H1 (cell line): Measurements from ENCODE around the gene ST14. TPM values are rescaled to one million over a fixed set of nuclear protein-coding genes. Genes with fewer than 3 reads are reported as not detected.

Experiments used
- CTCF ChIA-PET: fragments of 300-600 bp; sonication (Branson Sonifier 250); formaldehyde crosslinking; loops from one replicate; lab custom pipeline; 2021; ENCODE audit not compliant: partially characterized antibody; lab: Charles Lee
- POLR2A ChIA-PET: fragments of 300-600 bp; sonication (Branson Sonifier 250); formaldehyde crosslinking; loops from one replicate; lab custom pipeline; 2021; ENCODE audit warnings: inconsistent platforms; ENCODE audit not compliant: partially characterized antibody; lab: Charles Lee
- DNase-seq, 2 experiments: peaks; one replicate each; pipeline versions ENCODE4 v3.0.0 to v3.0.0-alpha.2; 2010 to 2022; ENCODE audit warnings: low spot score in 2 of 2, low read depth in 1 of 2, mixed read lengths in 1 of 2
- FAIRE-seq: peaks from 2 replicates; lab custom pipeline; 2011; peaks lifted over from hg19 to GRCh38; lab: Jason Lieb, UNC
- H2AFZ ChIP-seq: 2 replicates; pipeline ENCODE4 v1.8.1; 2012; ENCODE audit warnings: low read length, inconsistent platforms
- H2AK5ac ChIP-seq: 2 replicates; pipeline ENCODE4 v1.6.1; 2013; ENCODE audit warnings: low read depth, low read length
- H2BK120ac ChIP-seq: replicated peaks from 2 replicates; pipeline ENCODE3; 2013; ENCODE audit warnings: low read depth, low read length, inconsistent platforms
- H2BK12ac ChIP-seq: 2 replicates; pipeline ENCODE4 v1.6.1; 2013; ENCODE audit warnings: low read depth, low read length
- H2BK15ac ChIP-seq: 2 replicates; pipeline ENCODE4 v1.6.1; 2013; ENCODE audit warnings: low read length
- H2BK20ac ChIP-seq: 2 replicates; pipeline ENCODE4 v1.6.1; 2013; ENCODE audit warnings: low read length
- H2BK5ac ChIP-seq: 2 replicates; pipeline ENCODE4 v1.6.1; 2013; ENCODE audit warnings: low read depth, low read length
- H3K14ac ChIP-seq: 2 replicates; pipeline ENCODE4 v1.6.1; 2013; ENCODE audit warnings: inconsistent platforms; ENCODE audit not compliant: insufficient read length
- H3K18ac ChIP-seq: 2 replicates; pipeline ENCODE4 v1.6.1; 2013; ENCODE audit warnings: low read length; ENCODE audit errors: extremely low read depth
- H3K23ac ChIP-seq: 2 replicates; pipeline ENCODE4 v1.6.1; 2013; ENCODE audit warnings: inconsistent platforms; ENCODE audit not compliant: insufficient read length
- H3K23me2 ChIP-seq: 2 replicates; pipeline ENCODE4 v1.6.1; 2013; ENCODE audit warnings: low read depth, low read length
- H3K27ac ChIP-seq: 2 replicates; pipeline ENCODE4 v1.6.1; 2011; ENCODE audit warnings: low read depth, low read length, inconsistent platforms
- H3K27me3 ChIP-seq, 4 experiments: replicated peaks in 1 of 4; 1 replicate in 1 of 4; 2 replicates in 3 of 4; pipeline versions ENCODE4 v1.6.1 to v1.8.1; 2011 to 2013; ENCODE audit warnings: low read length in 3 of 4, mild to moderate bottlenecking in 3 of 4, inconsistent platforms in 2 of 4, mixed read lengths in 2 of 4, moderate library complexity in 1 of 4; ENCODE audit not compliant: control insufficient read depth in 3 of 4, insufficient read depth in 3 of 4; ENCODE audit errors: extremely low read depth in 1 of 4
- H3K36me3 ChIP-seq, 4 experiments: 2 replicates each; pipeline versions ENCODE4 v1.6.1 to v1.8.1; 2011 to 2013; ENCODE audit warnings: mild to moderate bottlenecking in 4 of 4, low read length in 3 of 4, moderate library complexity in 2 of 4, control low read depth in 1 of 4, inconsistent platforms in 1 of 4; ENCODE audit not compliant: insufficient read depth in 4 of 4, control insufficient read depth in 2 of 4
- H3K4ac ChIP-seq: replicated peaks from 2 replicates; pipeline ENCODE3; 2013; ENCODE audit warnings: low read length, low read depth, mixed read lengths, inconsistent platforms; ENCODE audit not compliant: insufficient read length
- H3K4me1 ChIP-seq, 4 experiments: replicated peaks in 1 of 4; 1 replicate in 1 of 4; 2 replicates in 3 of 4; pipeline versions ENCODE4 v1.6.1 to v1.8.1; 2011 to 2013; ENCODE audit warnings: low read length in 3 of 4, inconsistent platforms in 2 of 4, mixed read lengths in 1 of 4; ENCODE audit not compliant: insufficient read depth in 4 of 4, control insufficient read depth in 3 of 4
- H3K4me2 ChIP-seq, 2 experiments: 2 replicates each; pipeline versions ENCODE4 v1.6.1 to v1.8.1; 2011 to 2013; ENCODE audit warnings: low read depth in 2 of 2, low read length in 2 of 2, control low read depth in 1 of 2, inconsistent platforms in 1 of 2, mild to moderate bottlenecking in 1 of 2; ENCODE audit not compliant: insufficient read depth in 1 of 2
- H3K4me3 ChIP-seq, 4 experiments: fragments of 200-600, 300-600 bp in 1 of 4; sonication (generic), shearing (Covaris generic), sonication (Bioruptor Twin) in 1 of 4; 2 replicates each; pipeline versions ENCODE4 v1.5.1 to v1.8.1; 2011 to 2016; ENCODE audit warnings: low read length in 4 of 4, low read depth in 3 of 4, control low read depth in 2 of 4, inconsistent platforms in 2 of 4, mild to moderate bottlenecking in 2 of 4, mixed read lengths in 1 of 4, moderate library complexity in 1 of 4; ENCODE audit not compliant: insufficient read depth in 2 of 4; ENCODE audit errors: extremely low read depth in 1 of 4
- H3K56ac ChIP-seq: replicated peaks from 2 replicates; pipeline ENCODE3; 2013; ENCODE audit warnings: low read depth, mild to moderate bottlenecking, mixed read lengths, low read length, inconsistent platforms; ENCODE audit not compliant: insufficient read length
- H3K79me1 ChIP-seq: 2 replicates; pipeline ENCODE4 v1.6.1; 2013; ENCODE audit warnings: low read depth, low read length, control low read depth
- H3K79me2 ChIP-seq, 2 experiments: 2 replicates each; pipeline versions ENCODE4 v1.6.1 to v1.8.1; 2012 to 2013; ENCODE audit warnings: low read length in 2 of 2, mild to moderate bottlenecking in 2 of 2, inconsistent platforms in 1 of 2; ENCODE audit not compliant: insufficient read depth in 2 of 2, control insufficient read depth in 1 of 2
- H3K9ac ChIP-seq, 4 experiments: replicated peaks in 1 of 4; 1 replicate in 1 of 4; 2 replicates in 3 of 4; pipeline versions ENCODE4 v1.6.1 to v1.8.1; 2011 to 2013; ENCODE audit warnings: low read depth in 3 of 4, low read length in 3 of 4, control low read depth in 2 of 4, mild to moderate bottlenecking in 2 of 4, moderate library complexity in 2 of 4, inconsistent platforms in 1 of 4; ENCODE audit errors: extremely low read depth in 1 of 4
- H3K9me3 ChIP-seq, 2 experiments: 2 replicates each; pipeline versions ENCODE4 v1.6.1 to v1.8.1; 2012 to 2013; ENCODE audit warnings: mild to moderate bottlenecking in 2 of 2, moderate library complexity in 2 of 2, control low read depth in 1 of 2, inconsistent platforms in 1 of 2, low read depth in 1 of 2, low read length in 1 of 2, mixed read lengths in 1 of 2; ENCODE audit not compliant: insufficient read depth in 2 of 2
- H4K20me1 ChIP-seq, 2 experiments: replicated peaks in 1 of 2; 2 replicates each; pipeline versions ENCODE3 to v1.8.1; 2011 to 2013; ENCODE audit warnings: inconsistent platforms in 2 of 2, low read length in 2 of 2, mild to moderate bottlenecking in 1 of 2; ENCODE audit not compliant: insufficient read depth in 2 of 2, control insufficient read depth in 1 of 2
- H4K5ac ChIP-seq: 2 replicates; pipeline ENCODE4 v1.6.1; 2013; ENCODE audit warnings: low read length, low read depth, mixed read lengths, inconsistent platforms; ENCODE audit not compliant: insufficient read length
- H4K8ac ChIP-seq: 2 replicates; pipeline ENCODE4 v1.8.0; 2013; ENCODE audit warnings: mild to moderate bottlenecking, moderate library complexity, low read length, inconsistent platforms; ENCODE audit not compliant: insufficient read depth; ENCODE audit errors: extremely low read depth
- H4K91ac ChIP-seq: replicated peaks from 2 replicates; pipeline ENCODE3; 2013; ENCODE audit warnings: low read length, mixed read lengths, inconsistent platforms; ENCODE audit not compliant: insufficient read length
- CREB1 ChIP-seq: IDR thresholded peaks from 2 replicates; pipeline ENCODE4 v1.6.1; 2012; ENCODE audit warnings: inconsistent platforms
- EGR1 ChIP-seq: IDR thresholded peaks from 2 replicates; pipeline ENCODE4 v1.6.1; 2011; ENCODE audit warnings: low read depth, low read length, borderline replicate concordance
- HDAC2 ChIP-seq, 2 experiments: fragments of 300-600 bp in 1 of 2; sonication (generic) in 1 of 2; IDR thresholded peaks; 2 replicates each; pipeline ENCODE4 v1.6.1; 2011 to 2012; ENCODE audit warnings: low read depth in 2 of 2, low read length in 2 of 2, mild to moderate bottlenecking in 2 of 2, moderate library complexity in 2 of 2, borderline replicate concordance in 1 of 2, inconsistent platforms in 1 of 2
- RFX5 ChIP-seq: IDR thresholded peaks from 2 replicates; pipeline ENCODE4 v1.6.1; 2011; ENCODE audit warnings: low read depth, low read length, improper control_type of control experiment, borderline replicate concordance
- SIX5 ChIP-seq: IDR thresholded peaks from 2 replicates; pipeline ENCODE4 v1.6.1; 2011; ENCODE audit warnings: mild to moderate bottlenecking, low read depth, low read length
- SRF ChIP-seq: IDR thresholded peaks from 2 replicates; pipeline ENCODE4 v1.6.1; 2011; ENCODE audit warnings: mild to moderate bottlenecking, low read depth, low read length, moderate library complexity
- SUZ12 ChIP-seq: fragments of 200-600 bp; sonication (generic); IDR thresholded peaks from 2 replicates; pipeline ENCODE4 v1.6.1; 2012; ENCODE audit warnings: mild to moderate bottlenecking, inconsistent platforms, low read length, moderate library complexity, mixed read lengths
- TCF12 ChIP-seq: IDR thresholded peaks from 2 replicates; pipeline ENCODE4 v1.6.1; 2011; ENCODE audit warnings: low read depth, mild to moderate bottlenecking, low read length
- WGBS, 2 experiments: shearing (Covaris generic) in 1 of 2; methylation state at CpG; one replicate each; pipeline versions ENCODE4 v1.1.6 to v1.1.7; 2013 to 2015; ENCODE audit warnings: low lambda C conversion rate in 2 of 2, mixed read lengths in 2 of 2, inconsistent platforms in 1 of 2, low coverage in 1 of 2, missing lambda C conversion rate in 1 of 2; ENCODE audit not compliant: insufficient replicate concordance in 2 of 2, insufficient coverage in 1 of 2, insufficient read length in 1 of 2; ENCODE audit errors: extremely low coverage in 1 of 2, missing lambda C conversion rate in 1 of 2; 5-methylcytosine and 5-hydroxymethylcytosine counted together
- polyA plus RNA-seq, 7 experiments: library from polyadenylated mRNA; depleted of rRNA in 3 of 7; stranded (reverse) in 5 of 7; unstranded in 2 of 7; fragments of >200 nt in 5 of 7; fragments of 200-250 nt in 2 of 7; gene quantifications; 1 replicate in 5 of 7; 2 replicates in 1 of 7; 4 replicates in 1 of 7; pipeline versions ENCODE4 v1.2.1 to v1.2.3, GENCODE V29; 2011 to 2013; ENCODE audit warnings: missing spikeins in 2 of 7, mixed read lengths in 2 of 7
- total RNA-seq: library from RNA; stranded (reverse); fragmentation: NEBNext Ultra II Directional; extraction: Animal tissue kit (Norgen Biotek cat#: 25700); gene quantifications from 2 replicates; pipeline ENCODE4 v1.2.1, GENCODE V29; 2021

The ST14 gene
- total and polyA plus RNA-seq, 2 of the 8 experiments (the other 6 are each of a cell fraction or from before 2014, with no cell fraction given), result 22.4 to 24.9 TPM

GRCh38 chr11:130118165-130118564 lies 41.4 kb upstream of the ST14 start:
- no peak overlapping the region for H2AFZ ChIP-seq
- no peak overlapping the region for H2BK15ac ChIP-seq
- H3K56ac ChIP-seq, result no peak overlapping the region
- H3K14ac ChIP-seq, result no peak overlapping the region
- H3K9me3 ChIP-seq, result no peaks in the 10 kb centered on the region
- no peak overlapping the region for H4K5ac ChIP-seq
- no peak overlapping the region for H3K4me2 ChIP-seq
- no peak overlapping the region for H3K18ac ChIP-seq
- H3K36me3 ChIP-seq, result peaks cover 7 to 29% (median 19%) of the 10 kb centered on the region in 4 experiments
- H3K9ac ChIP-seq, result no peak overlapping the region
- no peak overlapping the region for H4K91ac ChIP-seq
- TF ChIP-seq SUZ12 (no peak), TCF12 (no peak), HDAC2 (IDR thresholded peaks at IDR 0.05; ENCODE audit: borderline replicate concordance in 1 of 2, low read depth in 2 of 2, low read length in 2 of 2) (no peak), EGR1 (no peak), CREB1 (no peak), RFX5 (no peak), SRF (no peak), SIX5 (no peak)
- H2BK120ac ChIP-seq, result no peak overlapping the region
- no peak overlapping the region for H2BK5ac ChIP-seq
- ChIA-PET CTCF (interaction anchor here (0.6 to 10.2 kb wide), 6 partner anchors 9 to 195 kb away, joined by 3 to 92 read pairs (median 4); no protein-coding TSS in a partner anchor), POLR2A (no interaction called here)
- DNase-seq (no peak), FAIRE-seq (no peak)
- peaks cover 0 to 7% (median 3%) of the 10 kb centered on the region in 4 experiments; a peak in 2 of 7 replicates for H3K4me1 ChIP-seq
- peaks cover 5% of the 10 kb centered on the region; the same call in 1 of the 2 replicates for H3K79me1 ChIP-seq
- H2AK5ac ChIP-seq, result no peak overlapping the region
- WGBS, 2 experiments, result 86% methylated on average over 2 of the region's 2 CpGs; no CpG with 5 or more reads in 1 of the 2 experiments
- no peak overlapping the region for H4K8ac ChIP-seq
- H4K20me1 ChIP-seq, result peaks cover 3 to 4% of the 10 kb centered on the region in 2 experiments
- H3K23ac ChIP-seq, result no peak overlapping the region
- no peaks in the 10 kb centered on the region for H3K27me3 ChIP-seq
- no peak overlapping the region for H3K27ac ChIP-seq
- no peak overlapping the region for H3K4ac ChIP-seq
- H2BK12ac ChIP-seq, result no peak overlapping the region
- no peaks in the 10 kb centered on the region for H3K23me2 ChIP-seq
- H3K4me3 ChIP-seq, result no peak overlapping the region
- no peak overlapping the region for H2BK20ac ChIP-seq
- peaks cover 0 to 32% of the 10 kb centered on the region in 2 experiments; a peak in 2 of 4 replicates for H3K79me2 ChIP-seq
